HepG2 (cell line): Measurements from ENCODE around the gene PPP1R7. TPM values are rescaled to one million over a fixed set of nuclear protein-coding genes. Genes with fewer than 3 reads are reported as not detected.

Source experiments
- ATAC-seq: fragments of 200-7000 bp; cut with Tn5 transposase; 3 replicates; pipeline ENCODE4 v1.9.1; 2020; ENCODE audit warnings: mild to moderate bottlenecking, moderate library complexity
- BruUV-seq: library from RNA; stranded (reverse); fragments of 400-500 nt; replicated peaks from 2 replicates; lab custom pipeline; 2021; lab: Mats Ljungman, UMichigan
- CTCF ChIA-PET: fragments of 300-600 bp; formaldehyde crosslinking; extraction: SDS; loops from one replicate; lab custom pipeline; 2021; ENCODE audit warnings: low total read pairs, inconsistent platforms, low intra/inter-chr PET ratio; lab: Yijun Ruan, JAX
- POLR2A ChIA-PET: fragments of 350-600 bp; sonication (Branson Sonifier 250); formaldehyde crosslinking; loops from one replicate; lab custom pipeline; 2020; ENCODE audit warnings: antibody characterized with exemption, inconsistent platforms; lab: Yijun Ruan, JAX
- DNase-seq: peaks from one replicate; pipeline ENCODE4 v3.0.0-alpha.2; 2015; ENCODE audit warnings: low spot score
- FAIRE-seq: peaks from 3 replicates; lab custom pipeline; 2011; peaks lifted over from hg19 to GRCh38; lab: Jason Lieb, UNC
- H2AFZ ChIP-seq: one replicate; pipeline ENCODE4 v1.6.1; 2011; ENCODE audit warnings: low read length, inconsistent platforms
- H3K27ac ChIP-seq: fragments of 300-600 bp; 3 replicates; pipeline ENCODE4 v1.8.0; 2011; ENCODE audit warnings: mixed run types, mild to moderate bottlenecking, mixed read lengths, low read length, inconsistent platforms; ENCODE audit not compliant: insufficient read depth; ENCODE audit errors: extremely low read length
- H3K27me3 ChIP-seq, 2 experiments: fragments of 200-600 bp in 1 of 2; 2 replicates in 1 of 2; 3 replicates in 1 of 2; pipeline versions ENCODE4 v1.6.0 to v1.8.0; 2011; ENCODE audit warnings: low read length in 2 of 2, mild to moderate bottlenecking in 2 of 2, moderate library complexity in 2 of 2, inconsistent platforms in 1 of 2; ENCODE audit not compliant: insufficient read depth in 2 of 2, control insufficient read depth in 1 of 2
- H3K36me3 ChIP-seq, 2 experiments: fragments of 200-600 bp in 1 of 2; replicated peaks in 1 of 2; 2 replicates in 1 of 2; 3 replicates in 1 of 2; pipeline versions ENCODE4 v1.5.1 to v1.8.0; 2011; ENCODE audit warnings: low read length in 2 of 2, inconsistent platforms in 1 of 2; ENCODE audit not compliant: insufficient read depth in 2 of 2, control insufficient read depth in 1 of 2
- H3K4me1 ChIP-seq: 2 replicates; pipeline ENCODE4 v1.5.1; 2012; ENCODE audit warnings: low read length, inconsistent platforms; ENCODE audit not compliant: insufficient read depth
- H3K4me2 ChIP-seq: 2 replicates; pipeline ENCODE4 v1.6.0; 2011; ENCODE audit warnings: low read depth, low read length, inconsistent platforms
- H3K4me3 ChIP-seq, 3 experiments: fragments of 200-600 bp in 1 of 3; sonication (generic), shearing (Covaris generic) in 1 of 3; replicated peaks in 1 of 3; 2 replicates each; pipeline ENCODE4 v1.5.1; 2011 to 2016; ENCODE audit warnings: low read length in 3 of 3, inconsistent platforms in 2 of 3, low read depth in 2 of 3, mild to moderate bottlenecking in 2 of 3, control low read depth in 1 of 3, mixed read lengths in 1 of 3; ENCODE audit not compliant: insufficient read depth in 1 of 3
- H3K79me2 ChIP-seq: one replicate; pipeline ENCODE4 v1.6.1; 2011; ENCODE audit warnings: low read length, inconsistent platforms; ENCODE audit not compliant: insufficient read depth
- H3K9ac ChIP-seq: 2 replicates; pipeline ENCODE4 v1.6.0; 2011; ENCODE audit warnings: mild to moderate bottlenecking, low read depth, low read length, inconsistent platforms; ENCODE audit not compliant: insufficient read depth
- H3K9me3 ChIP-seq: 2 replicates; pipeline ENCODE4 v1.5.1; 2012; ENCODE audit warnings: mild to moderate bottlenecking, low read length
- H4K20me1 ChIP-seq: 2 replicates; pipeline ENCODE4 v1.6.0; 2011; ENCODE audit warnings: inconsistent platforms, mild to moderate bottlenecking, low read length, moderate library complexity; ENCODE audit not compliant: insufficient read depth
- AGO2 ChIP-seq: fragments of 200-400 bp; formaldehyde crosslinking; optimal IDR thresholded peaks from 2 replicates; pipeline ENCODE3; 2017; ENCODE audit warnings: mild to moderate bottlenecking, low read depth, low read length, moderate library complexity
- BRD4 ChIP-seq: sonication (generic); formaldehyde crosslinking; IDR thresholded peaks from 2 replicates; pipeline ENCODE4 v1.4.0; 2020; ENCODE audit warnings: missing genetic modification reagents
- KAT7 ChIP-seq: IDR thresholded peaks from 2 replicates; pipeline ENCODE4 v1.6.1; 2018; ENCODE audit warnings: borderline replicate concordance, missing compliant biosample characterization
- POLR2G ChIP-seq: fragments of 200-400 bp; formaldehyde crosslinking; IDR thresholded peaks from 2 replicates; pipeline ENCODE4 v1.6.1; 2018; ENCODE audit warnings: mild to moderate bottlenecking, low read depth, low read length, moderate library complexity
- RBM22 ChIP-seq: fragments of 200-400 bp; formaldehyde crosslinking; optimal IDR thresholded peaks from 2 replicates; pipeline ENCODE3; 2017; ENCODE audit warnings: mild to moderate bottlenecking, low read length, moderate library complexity
- SALL2 ChIP-seq: sonication (generic); formaldehyde crosslinking; IDR thresholded peaks from 2 replicates; pipeline ENCODE4 v1.8.1; 2023; ENCODE audit warnings: mild to moderate bottlenecking, missing genetic modification reagents, inconsistent platforms
- SETDB1 ChIP-seq: sonication (generic); formaldehyde crosslinking; IDR thresholded peaks from 2 replicates; pipeline ENCODE4 v1.5.1; 2020; ENCODE audit warnings: missing genetic modification reagents, mild to moderate bottlenecking, borderline replicate concordance
- TRIM24 ChIP-seq: sonication (generic); formaldehyde crosslinking; IDR thresholded peaks from 2 replicates; pipeline ENCODE4 v1.8.0; 2022; ENCODE audit warnings: mild to moderate bottlenecking, missing genetic modification reagents
- ZNF235 ChIP-seq: sonication (generic); formaldehyde crosslinking; IDR thresholded peaks from 2 replicates; pipeline ENCODE4 v1.8.1; 2023; ENCODE audit warnings: mild to moderate bottlenecking, missing genetic modification reagents, borderline replicate concordance
- ZNF292 ChIP-seq: sonication (generic); formaldehyde crosslinking; IDR thresholded peaks from 2 replicates; pipeline ENCODE4 v1.8.1; 2022; ENCODE audit warnings: mild to moderate bottlenecking, low read depth, missing genetic modification reagents, borderline replicate concordance
- ZNF331 ChIP-seq: sonication (generic); formaldehyde crosslinking; IDR thresholded peaks from 2 replicates; pipeline ENCODE4 v1.4.0; 2020; ENCODE audit warnings: missing genetic modification reagents
- ZNF432 ChIP-seq: sonication (generic); formaldehyde crosslinking; IDR thresholded peaks from 2 replicates; pipeline ENCODE4 v1.5.0; 2020; ENCODE audit warnings: missing genetic modification reagents, mild to moderate bottlenecking, borderline replicate concordance
- ZSCAN21 ChIP-seq: sonication (generic); formaldehyde crosslinking; IDR thresholded peaks from 2 replicates; pipeline ENCODE4 v1.8.0; 2022; ENCODE audit warnings: mild to moderate bottlenecking, missing genetic modification reagents, moderate library complexity, borderline replicate concordance
- ZSCAN25 ChIP-seq: sonication (generic); formaldehyde crosslinking; IDR thresholded peaks from 2 replicates; pipeline ENCODE4 v1.8.0; 2022; ENCODE audit warnings: mild to moderate bottlenecking, missing genetic modification reagents
- WGBS: methylation state at CpG from one replicate; pipeline ENCODE4 v1.1.6; 2017; ENCODE audit warnings: low lambda C conversion rate; 5-methylcytosine and 5-hydroxymethylcytosine counted together
- in situ Hi-C: cut with HindIII; loops from 2 replicates; pipeline ENCODE4 v1.10.0; 2017; ENCODE audit warnings: low pct_unique_long_range_greater_than_20kb; ENCODE audit not compliant: extremely low pct_ligation_motif_present
- intact Hi-C: fragments of 100-400 bp; cut with micrococcal nuclease; formaldehyde crosslinking; loops from one replicate; pipeline ENCODE4 v1.10.0; 2022; ENCODE audit not compliant: unreplicated experiment
- polyA plus RNA-seq, 8 experiments: library from polyadenylated mRNA; depleted of rRNA in 3 of 8; stranded (reverse) in 7 of 8; unstranded in 1 of 8; fragments of >200 nt; fragmentation: Illumina TruSeq in 4 of 8; extraction: Trizol in 4 of 8; gene quantifications; 2 replicates each; pipeline versions ENCODE4 v1.2.1 to v1.2.3, GENCODE V29; 2011 to 2016; ENCODE audit warnings: low read depth in 4 of 8, missing spikeins in 1 of 8, mixed read lengths in 1 of 8; ENCODE audit not compliant: insufficient read depth in 1 of 8
- total RNA-seq, 5 experiments: library from RNA; depleted of rRNA; stranded (reverse); fragments of >200 nt; fragmentation: Illumina TruSeq; extraction: Trizol; gene quantifications; 2 replicates each; pipeline ENCODE4 v1.2.3, GENCODE V29; 2016; ENCODE audit warnings: low read depth in 1 of 5
- TF ChIP-seq, protein P1 (sequence below): sonication (generic); formaldehyde crosslinking; IDR thresholded peaks from 2 replicates; pipeline ENCODE4 v1.5.1; 2020; ENCODE audit warnings: missing genetic modification reagents, mild to moderate bottlenecking, borderline replicate concordance

PPP1R7 gene
- total and polyA plus RNA-seq, 2 of the 13 experiments (the other 11 are each of a cell fraction or from before 2014, with no cell fraction given) = 33.3 to 67.9 TPM

DNA sequence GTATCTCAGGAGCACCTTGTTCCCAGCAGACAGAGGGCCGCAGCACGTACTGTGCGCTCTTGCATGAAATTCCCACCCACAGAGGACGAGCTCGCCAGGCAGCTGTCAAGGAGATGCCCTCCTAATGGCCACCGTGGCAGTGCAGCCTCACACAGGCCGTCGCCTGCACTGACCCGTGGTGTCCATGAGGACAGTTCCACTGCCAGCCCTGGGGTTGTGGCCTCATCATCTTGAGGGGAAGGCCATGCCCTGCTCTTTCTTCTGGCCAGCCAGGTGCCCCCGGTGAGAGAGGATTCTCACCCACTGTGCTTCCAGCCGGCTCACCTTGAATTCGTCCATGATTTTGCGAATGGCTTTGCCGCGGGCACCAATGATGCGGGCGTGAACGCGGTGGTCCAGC, 80.2 kb downstream of the PPP1R7 start:
- Histone ChIP-seq H4K20me1 (peaks cover 53% of the 10 kb centered on the region; the same call in 1 of the 2 replicates), H2AFZ (no peak overlapping the region), H3K4me1 (peaks cover 16% of the 10 kb centered on the region), H3K4me3 (no peak overlapping the region), H3K27ac (no peak overlapping the region), H3K36me3 (peaks cover 58 to 90% of the 10 kb centered on the region in 2 experiments), H3K9ac (no peak overlapping the region), H3K27me3 (no peaks in the 10 kb centered on the region), H3K4me2 (no peak overlapping the region), H3K79me2 (peaks cover 6% of the 10 kb centered on the region), H3K9me3 (no peaks in the 10 kb centered on the region)
- CTCF ChIA-PET = no interaction called here
- no peak for DNase-seq
- 99% methylated on average over 19 of the region's 19 CpGs for WGBS
- intact Hi-C loops = no loop called here
- in situ Hi-C loops = no loop called here
- BruUV-seq = no TSS peak
- POLR2A ChIA-PET = no interaction called here
- no peak for TF ChIP-seq TRIM24
- no peak for TF ChIP-seq ZSCAN21 (CRISPR knock-in tag)
- TF ChIP-seq KAT7 (CRISPR knock-in tag) = no peak
- no peak for TF ChIP-seq ZNF432 (CRISPR knock-in tag)
- TF ChIP-seq POLR2G = peak; percentile 46; the same call in 1 of the 2 replicates
- TF ChIP-seq SETDB1 = no peak
- TF ChIP-seq, protein P1, sequence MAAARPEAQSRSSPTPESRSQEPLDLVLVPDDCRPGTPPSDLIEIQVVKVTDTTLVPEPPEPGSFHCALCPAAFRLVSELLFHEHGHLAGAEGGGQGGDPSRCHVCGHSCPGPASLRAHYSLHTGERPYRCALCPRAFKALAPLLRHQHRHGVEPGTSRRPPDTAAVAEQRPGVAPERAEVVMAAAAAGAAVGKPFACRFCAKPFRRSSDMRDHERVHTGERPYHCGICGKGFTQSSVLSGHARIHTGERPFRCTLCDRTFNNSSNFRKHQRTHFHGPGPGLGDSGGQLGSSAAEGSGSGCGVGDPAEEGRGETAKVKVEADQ (CRISPR knock-in tag) = no peak
- no peak for TF ChIP-seq BRD4 (CRISPR knock-in tag)
- TF ChIP-seq AGO2 = peak; percentile 68
- no peak for TF ChIP-seq ZNF235 (CRISPR knock-in tag)
- no peak for TF ChIP-seq ZSCAN25 (CRISPR knock-in tag)
- TF ChIP-seq ZNF292 (CRISPR knock-in tag) = no peak
- no peak for TF ChIP-seq SALL2 (CRISPR knock-in tag)
- peak; percentile 88 for TF ChIP-seq RBM22
- no peak for TF ChIP-seq ZNF331 (CRISPR knock-in tag)
- peak; percentile 1; the same call in 1 of the 3 replicates for ATAC-seq
- FAIRE-seq = no peak
